GM18909 (cell line): ENCODE measurements around the gene CTAGE4.
"Not testable (repeated sequence)": the region's sequence is repeated elsewhere in the genome, so short reads cannot be mapped to it uniquely, and the experiment has no call there.

Experiments used
- ATAC-seq: cut with Tn5 transposase; IDR thresholded peaks from one replicate; pipeline ENCODE4 v1.9.1; 2021; ENCODE audit warnings: mild to moderate bottlenecking; ENCODE audit not compliant: unreplicated experiment, poor library complexity

CTAGE4 gene

GRCh38 chr7:144183166-144183565 lies at the start of gene CTAGE4:
CTAGE4 (plus strand) TSS chr7:144183466; CDS start chr7:144183504, 38 bp downstream.
- ATAC-seq = not testable (repeated sequence)

- ATAC-seq = no peak
Measured at GRCh38 chr7:144134116-144134515, 49.1 kb upstream of the CTAGE4 start.

GRCh38 chr7:144137501-144137900 lies 45.8 kb upstream of the CTAGE4 start:
- ATAC-seq = no peak

GRCh38 chr7:144142187-144142586 lies 41.1 kb upstream of the CTAGE4 start:
- no peak for ATAC-seq

GRCh38 chr7:144144426-144144825 lies 38.8 kb upstream of the CTAGE4 start:
- no peak for ATAC-seq

GRCh38 chr7:144148224-144148827 lies 34.9 kb upstream of the CTAGE4 start:
- no peak for ATAC-seq

GRCh38 chr7:144158861-144159260 lies 24.4 kb upstream of the CTAGE4 start:
- no peak for ATAC-seq

- no peak for ATAC-seq
Measured at GRCh38 chr7:144164784-144165183, 18.5 kb upstream of the CTAGE4 start.

- ATAC-seq = not testable (repeated sequence)
Measured at GRCh38 chr7:144171594-144172350, 11.5 kb upstream of the CTAGE4 start.

- ATAC-seq = no peak
Measured at GRCh38 chr7:144174613-144175012, 8.7 kb upstream of the CTAGE4 start.

- peak; percentile 96 for ATAC-seq
Measured at GRCh38 chr7:144178380-144179164, 4.7 kb upstream of the CTAGE4 start.

- peak; percentile 4 for ATAC-seq
Measured at GRCh38 chr7:144179165-144179479, 4.1 kb upstream of the CTAGE4 start.

- not testable (repeated sequence) for ATAC-seq
Measured at GRCh38 chr7:144187848-144188247, 4.6 kb downstream of the CTAGE4 start.

GRCh38 chr7:144188578-144189171 lies 5.4 kb downstream of the CTAGE4 start:
- ATAC-seq = not testable (repeated sequence)

- not testable (repeated sequence) for ATAC-seq
Measured at GRCh38 chr7:144193782-144194181, 10.5 kb downstream of the CTAGE4 start.

GRCh38 chr7:144194453-144194852 lies 11.2 kb downstream of the CTAGE4 start:
- ATAC-seq = not testable (repeated sequence)

GRCh38 chr7:144195212-144195872 lies 12.1 kb downstream of the CTAGE4 start, which contains the start of gene ARHGEF35:
ARHGEF35 (minus strand) TSS chr7:144195833; CDS start chr7:144188383, 7,450 bp downstream.
- ATAC-seq = peak; percentile 82

- not testable (repeated sequence) for ATAC-seq
Measured at GRCh38 chr7:144198934-144199333, 15.7 kb downstream of the CTAGE4 start.

GRCh38 chr7:144201978-144202377 lies 18.7 kb downstream of the CTAGE4 start:
- ATAC-seq = peak; percentile 32

- ATAC-seq = not testable (repeated sequence)
Measured at GRCh38 chr7:144203086-144203485, 19.8 kb downstream of the CTAGE4 start.
